TTC549 (cell line): ENCODE measurements around the gene CNOT4.
"Not testable (repeated sequence)": the region's sequence is repeated elsewhere in the genome, so short reads cannot be mapped to it uniquely, and the experiment has no call there.

Experiments
- FAIRE-seq: peaks from 2 replicates; lab custom pipeline; 2012; peaks lifted over from hg19 to GRCh38; lab: Jason Lieb, UNC

CNOT4 gene

GRCh38 chr7:135359615-135360014 lies 150.3 kb downstream of the CNOT4 start:
- FAIRE-seq = no peak

- no peak for FAIRE-seq
Observed at GRCh38 chr7:135355377-135356048, 154.4 kb downstream of the CNOT4 start.

GRCh38 chr7:135353832-135354231 lies 156.1 kb downstream of the CNOT4 start:
- FAIRE-seq = no peak

- no peak for FAIRE-seq
Observed at GRCh38 chr7:135352285-135352684, 157.6 kb downstream of the CNOT4 start.

- FAIRE-seq = not testable (repeated sequence)
Observed at GRCh38 chr7:135351070-135351469, 158.8 kb downstream of the CNOT4 start.

- FAIRE-seq = no peak
Observed at GRCh38 chr7:135349746-135350145, 160.2 kb downstream of the CNOT4 start.

GRCh38 chr7:135348493-135348892 lies 161.4 kb downstream of the CNOT4 start:
- FAIRE-seq = no peak

- FAIRE-seq = no peak
Observed at GRCh38 chr7:135343361-135343760, 166.5 kb downstream of the CNOT4 start.

- FAIRE-seq = no peak
Observed at GRCh38 chr7:135342887-135343286, 167.0 kb downstream of the CNOT4 start.

- no peak for FAIRE-seq
Observed at GRCh38 chr7:135341049-135341448, 168.9 kb downstream of the CNOT4 start.

GRCh38 chr7:135337977-135338550 lies 171.8 kb downstream of the CNOT4 start:
- no peak for FAIRE-seq

GRCh38 chr7:135337506-135337905 lies 172.4 kb downstream of the CNOT4 start:
- no peak for FAIRE-seq

- FAIRE-seq = no peak
Observed at GRCh38 chr7:135335628-135336139, 174.2 kb downstream of the CNOT4 start.

- no peak for FAIRE-seq
Observed at GRCh38 chr7:135334830-135335543, 174.9 kb downstream of the CNOT4 start.

- no peak for FAIRE-seq
Observed at GRCh38 chr7:135333946-135334345, 176.0 kb downstream of the CNOT4 start.

GRCh38 chr7:135333200-135333599 lies 176.7 kb downstream of the CNOT4 start:
- FAIRE-seq = no peak

GRCh38 chr7:135330088-135330487 lies 179.8 kb downstream of the CNOT4 start:
- FAIRE-seq = no peak

GRCh38 chr7:135328526-135328925 lies 181.4 kb downstream of the CNOT4 start:
- no peak for FAIRE-seq

GRCh38 chr7:135328053-135328452 lies 181.8 kb downstream of the CNOT4 start:
- no peak for FAIRE-seq

GRCh38 chr7:135327458-135327857 lies 182.4 kb downstream of the CNOT4 start:
- FAIRE-seq = no peak

GRCh38 chr7:135326636-135327280 lies 183.1 kb downstream of the CNOT4 start:
- FAIRE-seq = no peak

- no peak for FAIRE-seq
Observed at GRCh38 chr7:135322571-135323340, 187.1 kb downstream of the CNOT4 start.
